ENCODE results near the gene PI4KA.

DNA sequence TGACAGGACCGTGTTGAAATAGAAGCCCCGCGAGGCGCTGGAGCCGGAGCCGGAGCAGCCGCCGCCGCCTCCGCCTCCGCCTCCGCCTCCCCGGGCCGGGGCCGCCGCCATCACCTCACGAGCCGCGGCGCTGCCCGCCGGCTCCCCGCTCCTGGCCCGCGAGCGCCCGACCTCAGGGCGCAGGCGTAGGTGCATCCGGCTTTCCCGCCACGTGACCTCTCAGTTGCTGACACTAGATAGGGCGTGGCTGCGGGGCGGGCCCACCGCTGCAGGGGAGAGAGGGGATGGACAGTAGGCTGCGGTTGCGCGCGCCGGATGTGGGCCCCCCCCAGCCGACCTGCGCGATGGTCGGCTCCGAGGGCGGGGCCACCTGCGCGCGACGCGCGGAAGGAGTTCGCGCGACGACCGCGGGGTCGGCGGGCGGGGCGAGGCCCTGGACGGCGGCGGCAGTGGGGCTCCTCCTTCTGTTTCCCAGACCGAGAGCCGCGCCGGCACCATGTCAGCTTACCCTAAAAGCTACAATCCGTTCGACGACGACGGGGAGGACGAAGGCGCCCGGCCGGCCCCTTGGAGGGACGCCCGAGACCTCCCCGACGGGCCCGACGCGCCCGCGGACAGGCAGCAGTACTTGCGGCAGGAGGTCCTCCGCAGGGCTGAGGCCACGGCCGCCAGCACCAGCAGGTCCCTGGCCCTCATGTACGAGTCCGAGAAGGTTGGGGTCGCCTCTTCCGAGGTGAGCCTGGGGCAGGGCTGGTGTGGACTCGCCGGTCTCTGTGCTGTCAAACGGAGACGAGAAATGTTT, at the start of gene PI4KA, which contains the start of gene SNAP29:
- TF ChIP-seq, protein P1, sequence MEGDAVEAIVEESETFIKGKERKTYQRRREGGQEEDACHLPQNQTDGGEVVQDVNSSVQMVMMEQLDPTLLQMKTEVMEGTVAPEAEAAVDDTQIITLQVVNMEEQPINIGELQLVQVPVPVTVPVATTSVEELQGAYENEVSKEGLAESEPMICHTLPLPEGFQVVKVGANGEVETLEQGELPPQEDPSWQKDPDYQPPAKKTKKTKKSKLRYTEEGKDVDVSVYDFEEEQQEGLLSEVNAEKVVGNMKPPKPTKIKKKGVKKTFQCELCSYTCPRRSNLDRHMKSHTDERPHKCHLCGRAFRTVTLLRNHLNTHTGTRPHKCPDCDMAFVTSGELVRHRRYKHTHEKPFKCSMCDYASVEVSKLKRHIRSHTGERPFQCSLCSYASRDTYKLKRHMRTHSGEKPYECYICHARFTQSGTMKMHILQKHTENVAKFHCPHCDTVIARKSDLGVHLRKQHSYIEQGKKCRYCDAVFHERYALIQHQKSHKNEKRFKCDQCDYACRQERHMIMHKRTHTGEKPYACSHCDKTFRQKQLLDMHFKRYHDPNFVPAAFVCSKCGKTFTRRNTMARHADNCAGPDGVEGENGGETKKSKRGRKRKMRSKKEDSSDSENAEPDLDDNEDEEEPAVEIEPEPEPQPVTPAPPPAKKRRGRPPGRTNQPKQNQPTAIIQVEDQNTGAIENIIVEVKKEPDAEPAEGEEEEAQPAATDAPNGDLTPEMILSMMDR (conservative IDR thresholded peaks at IDR 0.05 in 1 of 2, IDR thresholded peaks at IDR 0.05 in 1 of 2; ENCODE audit: extremely low read depth in 1 of 2, insufficient read depth in 1 of 2, low read depth in 1 of 2, low read length in 2 of 2) = no peak
- no peak for TF ChIP-seq EZH2 (IDR thresholded peaks at IDR 0.05; ENCODE audit: borderline replicate concordance, low read length)

All from mammary epithelial cell (primary cell).